Glomerular visceral epithelial cell (primary cell): ENCODE results near the gene SLC8A2.
A peak's percentile ranks its signal among the peaks of the same experiment; 100 is the strongest.

ENCODE experiments used
- DNase-seq: peaks from one replicate; pipeline ENCODE4 v3.0.0-alpha.2; 2016; ENCODE audit errors: extremely low spot score

Gene SLC8A2

GRCh38 chr19:47471733-47472457 is at the start of gene SLC8A2:
SLC8A2 (minus strand) TSS chr19:47471893; CDS start chr19:47466403, 5,490 bp downstream.
- DNase-seq: peak; percentile 43

- DNase-seq: no peak
Observed at GRCh38 chr19:47520839-47521238, 49.1 kb upstream of the SLC8A2 start.

- no peak for DNase-seq
Observed at GRCh38 chr19:47520343-47520806, 48.7 kb upstream of the SLC8A2 start.

- DNase-seq: no peak
Observed at GRCh38 chr19:47518854-47519253, 47.2 kb upstream of the SLC8A2 start.

- peak; percentile 82 for DNase-seq
Observed at GRCh38 chr19:47518139-47518538, 46.4 kb upstream of the SLC8A2 start.

GRCh38 chr19:47514869-47515588 is 43.3 kb upstream of the SLC8A2 start, which contains the start of gene NAPA:
NAPA (minus strand) TSS chr19:47515063; CDS start chr19:47514940, 123 bp downstream.
- peak; percentile 100 for DNase-seq

GRCh38 chr19:47514151-47514868 is 42.6 kb upstream of the SLC8A2 start:
- DNase-seq: no peak

GRCh38 chr19:47512948-47513319 is 41.2 kb upstream of the SLC8A2 start:
- no peak for DNase-seq

GRCh38 chr19:47512183-47512947 is 40.7 kb upstream of the SLC8A2 start:
- DNase-seq: peak; percentile 59

GRCh38 chr19:47511681-47512080 is 40.0 kb upstream of the SLC8A2 start:
- DNase-seq: no peak

- DNase-seq: no peak
Observed at GRCh38 chr19:47511128-47511517, 39.4 kb upstream of the SLC8A2 start.

- no peak for DNase-seq
Observed at GRCh38 chr19:47510516-47511127, 38.9 kb upstream of the SLC8A2 start.

GRCh38 chr19:47509973-47510372 is 38.3 kb upstream of the SLC8A2 start:
- DNase-seq: no peak

- no peak for DNase-seq
Observed at GRCh38 chr19:47509170-47509847, 37.6 kb upstream of the SLC8A2 start.

GRCh38 chr19:47508721-47509120 is 37.0 kb upstream of the SLC8A2 start:
- DNase-seq: no peak

- DNase-seq: no peak
Observed at GRCh38 chr19:47507924-47508553, 36.3 kb upstream of the SLC8A2 start.

GRCh38 chr19:47507012-47507411 is 35.3 kb upstream of the SLC8A2 start:
- DNase-seq: no peak

GRCh38 chr19:47506459-47506858 is 34.8 kb upstream of the SLC8A2 start:
- no peak for DNase-seq

- no peak for DNase-seq
Observed at GRCh38 chr19:47505506-47505905, 33.8 kb upstream of the SLC8A2 start.

- no peak for DNase-seq
Observed at GRCh38 chr19:47503826-47504150, 32.1 kb upstream of the SLC8A2 start.
